MCF 10A (cell line): ENCODE data around the gene GBP5. TPM values are rescaled to one million over a fixed set of nuclear protein-coding genes. Genes with fewer than 3 reads are reported as not detected.
"Not testable (repeated sequence)": the region's sequence is repeated elsewhere in the genome, so short reads cannot be mapped to it uniquely, and the experiment has no call there.

Source experiments
- BruUV-seq: library from RNA; stranded (reverse); fragments of 400-500 nt; replicated peaks from 2 replicates; lab custom pipeline; 2021; lab: Mats Ljungman, UMichigan
- CTCF ChIA-PET: fragments of 300-600 bp; sonication (Branson Sonifier 250); formaldehyde crosslinking; extraction: SDS; loops from one replicate; lab custom pipeline; 2021; ENCODE audit warnings: antibody characterized with exemption, inconsistent platforms; lab: Yijun Ruan, JAX
- POLR2A ChIA-PET: fragments of 300-600, 350-650 bp; sonication (Branson Sonifier 250); formaldehyde crosslinking; extraction: SDS; loops from one replicate; lab custom pipeline; 2020; ENCODE audit warnings: antibody characterized with exemption, inconsistent platforms; lab: Yijun Ruan, JAX
- DNase-seq: peaks from one replicate; pipeline ENCODE4 v3.0.0-alpha.2; 2018; ENCODE audit not compliant: unreplicated experiment
- H3K27ac Mint-ChIP-seq: one replicate; pipeline ENCODE4 v1.8.0; 2022; ENCODE audit warnings: mild to moderate bottlenecking, low read depth, mixed read lengths; ENCODE audit not compliant: unreplicated experiment
- H3K27me3 Mint-ChIP-seq: one replicate; pipeline ENCODE4 v1.8.0; 2022; ENCODE audit warnings: mixed read lengths; ENCODE audit not compliant: insufficient read depth, unreplicated experiment
- H3K36me3 Mint-ChIP-seq: one replicate; pipeline ENCODE4 v1.8.0; 2022; ENCODE audit warnings: mild to moderate bottlenecking, moderate library complexity, mixed read lengths; ENCODE audit not compliant: insufficient read depth, unreplicated experiment
- H3K4me1 Mint-ChIP-seq: one replicate; pipeline ENCODE4 v1.8.0; 2022; ENCODE audit warnings: mixed read lengths; ENCODE audit not compliant: insufficient read depth, unreplicated experiment
- H3K4me3 Mint-ChIP-seq: one replicate; pipeline ENCODE4 v1.8.0; 2022; ENCODE audit warnings: mild to moderate bottlenecking, moderate library complexity, mixed read lengths; ENCODE audit not compliant: unreplicated experiment
- H3K9me3 Mint-ChIP-seq: one replicate; pipeline ENCODE4 v1.8.0; 2022; ENCODE audit warnings: mixed read lengths; ENCODE audit not compliant: unreplicated experiment
- intact Hi-C: fragments of 100-400 bp; cut with micrococcal nuclease; formaldehyde crosslinking; loops from 2 replicates; pipeline ENCODE4 v1.14.1; 2022
- total RNA-seq: library from RNA; stranded (reverse); gene quantifications from 2 replicates; pipeline ENCODE4 v1.2.3, GENCODE V29; 2022
- TF ChIP-seq, protein P1 (sequence below): fragments of 200-600 bp; IDR thresholded peaks from one replicate; pipeline ENCODE4 v1.8.0; 2022; ENCODE audit warnings: antibody characterized with exemption, mild to moderate bottlenecking; ENCODE audit not compliant: unreplicated experiment

The GBP5 gene
- total RNA-seq, 1 experiment from 2014 or later, result not detected

- BruUV-seq, result no TSS peak
- CTCF ChIA-PET, result no interaction called here
- no peaks in the 10 kb centered on the region for H3K36me3 Mint-ChIP-seq
- no peak overlapping the region for H3K27ac Mint-ChIP-seq
- no peak overlapping the region for H3K4me3 Mint-ChIP-seq
- TF ChIP-seq, protein P1, sequence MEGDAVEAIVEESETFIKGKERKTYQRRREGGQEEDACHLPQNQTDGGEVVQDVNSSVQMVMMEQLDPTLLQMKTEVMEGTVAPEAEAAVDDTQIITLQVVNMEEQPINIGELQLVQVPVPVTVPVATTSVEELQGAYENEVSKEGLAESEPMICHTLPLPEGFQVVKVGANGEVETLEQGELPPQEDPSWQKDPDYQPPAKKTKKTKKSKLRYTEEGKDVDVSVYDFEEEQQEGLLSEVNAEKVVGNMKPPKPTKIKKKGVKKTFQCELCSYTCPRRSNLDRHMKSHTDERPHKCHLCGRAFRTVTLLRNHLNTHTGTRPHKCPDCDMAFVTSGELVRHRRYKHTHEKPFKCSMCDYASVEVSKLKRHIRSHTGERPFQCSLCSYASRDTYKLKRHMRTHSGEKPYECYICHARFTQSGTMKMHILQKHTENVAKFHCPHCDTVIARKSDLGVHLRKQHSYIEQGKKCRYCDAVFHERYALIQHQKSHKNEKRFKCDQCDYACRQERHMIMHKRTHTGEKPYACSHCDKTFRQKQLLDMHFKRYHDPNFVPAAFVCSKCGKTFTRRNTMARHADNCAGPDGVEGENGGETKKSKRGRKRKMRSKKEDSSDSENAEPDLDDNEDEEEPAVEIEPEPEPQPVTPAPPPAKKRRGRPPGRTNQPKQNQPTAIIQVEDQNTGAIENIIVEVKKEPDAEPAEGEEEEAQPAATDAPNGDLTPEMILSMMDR, result no peak
- intact Hi-C loops, result no loop called here
- no peak for DNase-seq
- POLR2A ChIA-PET, result no interaction called here
- H3K4me1 Mint-ChIP-seq, result peaks cover 9% of the 10 kb centered on the region
- H3K9me3 Mint-ChIP-seq, result no peaks in the 10 kb centered on the region
- peaks cover 9% of the 10 kb centered on the region for H3K27me3 Mint-ChIP-seq
Observed at GRCh38 chr1:89260042-89260441, 12.6 kb downstream of the GBP5 start.

DNA sequence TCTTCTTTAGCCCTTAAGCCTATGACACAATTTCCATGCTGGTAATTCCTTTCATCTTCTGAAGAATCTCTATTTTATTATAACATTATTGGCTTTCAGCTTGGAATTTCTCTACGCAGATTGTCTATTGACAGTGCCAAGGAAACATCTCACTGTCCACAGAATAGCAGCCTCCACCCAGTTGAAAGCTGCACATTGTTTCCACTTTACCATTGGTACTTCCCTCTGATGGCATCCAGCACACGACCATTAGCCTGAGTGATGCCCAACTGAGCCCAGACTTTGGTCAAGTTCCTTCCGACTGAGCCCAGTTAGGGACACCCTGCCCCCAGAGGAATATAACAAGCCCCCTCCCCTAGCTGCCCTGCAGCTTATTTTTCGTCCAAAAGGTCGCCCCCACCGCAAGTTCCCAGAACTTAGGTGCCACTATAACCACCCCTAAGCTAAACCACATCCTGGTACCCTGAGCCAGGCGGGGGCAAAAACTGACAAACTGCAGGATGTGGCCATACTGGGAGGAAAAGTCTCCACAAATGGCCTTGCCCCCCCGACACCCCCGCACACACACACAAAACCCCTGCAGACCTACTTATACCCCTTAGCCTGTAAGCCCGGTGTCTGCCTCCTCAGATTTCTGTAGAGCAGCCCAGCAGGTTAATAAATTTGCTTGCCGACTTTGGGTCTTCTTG is 13.2 kb downstream of the GBP5 start:
- no peaks in the 10 kb centered on the region for H3K9me3 Mint-ChIP-seq
- TF ChIP-seq, protein P1, result no peak
- no peak for DNase-seq
- CTCF ChIA-PET, result no interaction called here
- BruUV-seq, result no TSS peak
- H3K4me3 Mint-ChIP-seq, result no peak overlapping the region
- H3K36me3 Mint-ChIP-seq, result no peaks in the 10 kb centered on the region
- intact Hi-C loops, result no loop called here
- peaks cover 9% of the 10 kb centered on the region for H3K27me3 Mint-ChIP-seq
- peaks cover 9% of the 10 kb centered on the region for H3K4me1 Mint-ChIP-seq
- no peak overlapping the region for H3K27ac Mint-ChIP-seq
- POLR2A ChIA-PET, result no interaction called here

- no peak for DNase-seq
- Mint-ChIP-seq H3K27me3 (no peaks in the 10 kb centered on the region), H3K4me1 (no peaks in the 10 kb centered on the region), H3K27ac (no peak overlapping the region), H3K36me3 (no peaks in the 10 kb centered on the region), H3K9me3 (no peaks in the 10 kb centered on the region), H3K4me3 (no peak overlapping the region)
- POLR2A ChIA-PET, result interaction anchor here (1.5 kb wide), 1 partner anchor 27 kb away, joined by 3 read pairs; no protein-coding TSS in a partner anchor
- TF ChIP-seq, protein P1, result no peak
- intact Hi-C loops, result no loop called here
- no TSS peak for BruUV-seq
- CTCF ChIA-PET, result no interaction called here
Observed at GRCh38 chr1:89257041-89257440, 15.6 kb downstream of the GBP5 start.

- peaks cover 12% of the 10 kb centered on the region for H3K27me3 Mint-ChIP-seq
- H3K9me3 Mint-ChIP-seq, POLR2A ChIA-PET, H3K4me1 Mint-ChIP-seq, H3K36me3 Mint-ChIP-seq, intact Hi-C loops, H3K27ac Mint-ChIP-seq, DNase-seq, BruUV-seq, CTCF ChIA-PET, H3K4me3 Mint-ChIP-seq: not testable (repeated sequence)
Observed at GRCh38 chr1:89255581-89255980, 17.1 kb downstream of the GBP5 start.
